HG03175 (cell line): ENCODE measurements around the gene XIRP2.
"Not testable (repeated sequence)": the region's sequence is repeated elsewhere in the genome, so short reads cannot be mapped to it uniquely, and the experiment has no call there.

Experiments used
- ATAC-seq: cut with Tn5 transposase; IDR thresholded peaks from one replicate; pipeline ENCODE4 v1.9.1; 2021; ENCODE audit warnings: mild to moderate bottlenecking, moderate library complexity; ENCODE audit not compliant: unreplicated experiment

XIRP2 gene

GRCh38 chr2:167028503-167028902, 140.2 kb downstream of the XIRP2 start:
- ATAC-seq, result no peak

- not testable (repeated sequence) for ATAC-seq
Observed at GRCh38 chr2:167034976-167035375, 146.7 kb downstream of the XIRP2 start.

- ATAC-seq, result no peak
Observed at GRCh38 chr2:167048829-167049228, 160.5 kb downstream of the XIRP2 start.

- ATAC-seq, result no peak
Observed at GRCh38 chr2:167049659-167050058, 161.4 kb downstream of the XIRP2 start.

GRCh38 chr2:167052825-167053224, 164.5 kb downstream of the XIRP2 start:
- no peak for ATAC-seq

GRCh38 chr2:167054881-167055280, 166.6 kb downstream of the XIRP2 start:
- ATAC-seq, result no peak

GRCh38 chr2:167057446-167057845, 169.2 kb downstream of the XIRP2 start:
- ATAC-seq, result no peak

- no peak for ATAC-seq
Observed at GRCh38 chr2:167059173-167059572, 170.9 kb downstream of the XIRP2 start.

GRCh38 chr2:167069855-167070254, 181.6 kb downstream of the XIRP2 start:
- ATAC-seq, result no peak

GRCh38 chr2:167075708-167076107, 187.4 kb downstream of the XIRP2 start:
- not testable (repeated sequence) for ATAC-seq

- ATAC-seq, result not testable (repeated sequence)
Observed at GRCh38 chr2:167098931-167099330, 210.7 kb downstream of the XIRP2 start.

- no peak for ATAC-seq
Observed at GRCh38 chr2:167100506-167100905, 212.2 kb downstream of the XIRP2 start.

- ATAC-seq, result no peak
Observed at GRCh38 chr2:167103028-167103756, 214.9 kb downstream of the XIRP2 start.

- ATAC-seq, result no peak
Observed at GRCh38 chr2:167103757-167104133, 215.5 kb downstream of the XIRP2 start.

- no peak for ATAC-seq
Observed at GRCh38 chr2:167104691-167105090, 216.4 kb downstream of the XIRP2 start.

- not testable (repeated sequence) for ATAC-seq
Observed at GRCh38 chr2:167109682-167110081, 221.4 kb downstream of the XIRP2 start.

GRCh38 chr2:167110345-167110744, 222.1 kb downstream of the XIRP2 start:
- no peak for ATAC-seq

- ATAC-seq, result no peak
Observed at GRCh38 chr2:167114018-167114417, 225.7 kb downstream of the XIRP2 start.

- ATAC-seq, result no peak
Observed at GRCh38 chr2:167115541-167115940, 227.3 kb downstream of the XIRP2 start.

GRCh38 chr2:167122389-167122788, 234.1 kb downstream of the XIRP2 start:
- no peak for ATAC-seq

- no peak for ATAC-seq
Observed at GRCh38 chr2:167126165-167126564, 237.9 kb downstream of the XIRP2 start.

GRCh38 chr2:167127135-167127534, 238.9 kb downstream of the XIRP2 start:
- ATAC-seq, result no peak

GRCh38 chr2:167128130-167128529, 239.8 kb downstream of the XIRP2 start:
- ATAC-seq, result no peak
